HG02759 (cell line): ENCODE results near the gene TUBA4B.

Experiments used
- ATAC-seq: cut with Tn5 transposase; IDR thresholded peaks from one replicate; pipeline ENCODE4 v1.9.1; 2021; ENCODE audit warnings: mild to moderate bottlenecking, moderate library complexity; ENCODE audit not compliant: unreplicated experiment

TUBA4B gene

GRCh38 chr2:219218732-219219701 is 34.0 kb upstream of the TUBA4B start, which contains the start of gene ABCB6:
Gene ABCB6 (minus strand): TSS chr2:219218958. CDS start chr2:219218673, 285 bp downstream.
- ATAC-seq: peak; percentile 79

- ATAC-seq: no peak
Measured at GRCh38 chr2:219219784-219220532, 33.1 kb upstream of the TUBA4B start.

GRCh38 chr2:219220652-219221402 is 32.2 kb upstream of the TUBA4B start:
- ATAC-seq: no peak

- no peak for ATAC-seq
Measured at GRCh38 chr2:219221957-219222518, 31.0 kb upstream of the TUBA4B start.

GRCh38 chr2:219223831-219224610 is 29.0 kb upstream of the TUBA4B start:
- no peak for ATAC-seq

GRCh38 chr2:219225350-219225749 is 27.7 kb upstream of the TUBA4B start:
- no peak for ATAC-seq

- ATAC-seq: no peak
Measured at GRCh38 chr2:219228041-219228910, 24.8 kb upstream of the TUBA4B start.

- ATAC-seq: no peak
Measured at GRCh38 chr2:219228911-219229304, 24.1 kb upstream of the TUBA4B start.

- ATAC-seq: peak; percentile 98
Measured at GRCh38 chr2:219229305-219230058, 23.6 kb upstream of the TUBA4B start, which contains the start of the genes ANKZF1 and ATG9A. Gene ANKZF1 (plus strand): TSS chr2:219229806. CDS start chr2:219230258, 452 bp downstream. Gene ATG9A (minus strand): TSS chr2:219229636. CDS start chr2:219228024, 1,612 bp downstream.

GRCh38 chr2:219230059-219230540 is 22.9 kb upstream of the TUBA4B start:
- ATAC-seq: peak; percentile 0

- ATAC-seq: no peak
Measured at GRCh38 chr2:219234331-219234730, 18.7 kb upstream of the TUBA4B start.

- ATAC-seq: no peak
Measured at GRCh38 chr2:219243291-219243761, 9.7 kb upstream of the TUBA4B start.

GRCh38 chr2:219244789-219245147 is 8.3 kb upstream of the TUBA4B start:
- no peak for ATAC-seq

- ATAC-seq: peak; percentile 79
Measured at GRCh38 chr2:219245148-219245898, 7.7 kb upstream of the TUBA4B start, which contains the start of the genes GLB1L and STK16. Gene GLB1L (minus strand): TSS chr2:219245444. CDS start chr2:219243573, 1,871 bp downstream. Gene STK16 (plus strand): TSS chr2:219245479. CDS start chr2:219246000, 521 bp downstream.

- ATAC-seq: no peak
Measured at GRCh38 chr2:219245899-219246230, 7.2 kb upstream of the TUBA4B start.

GRCh38 chr2:219246559-219246958 is 6.5 kb upstream of the TUBA4B start:
- no peak for ATAC-seq
